Measurements from ENCODE around the gene TM4SF4.

Gene TM4SF4

DNA sequence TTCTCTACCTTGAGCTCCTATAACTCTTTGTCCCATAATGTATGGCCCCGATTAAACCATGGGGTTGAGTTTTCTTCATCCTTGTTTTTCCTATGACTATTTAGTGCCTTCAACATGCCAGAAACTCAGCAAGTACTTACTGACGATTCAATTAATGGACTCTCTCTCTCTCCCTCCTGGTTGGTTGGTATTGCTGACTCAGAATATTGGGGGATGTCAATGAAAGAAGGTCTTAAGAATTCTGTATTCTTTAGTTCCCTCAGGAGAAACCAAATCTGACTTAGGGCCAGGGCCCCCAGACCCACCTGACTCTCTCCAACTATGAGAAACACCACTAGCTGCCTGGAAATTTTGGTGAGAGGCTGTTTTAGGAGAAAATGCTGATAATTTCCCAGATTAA lies 40.8 kb downstream of the TM4SF4 start:
- no peak for DNase-seq

DNA sequence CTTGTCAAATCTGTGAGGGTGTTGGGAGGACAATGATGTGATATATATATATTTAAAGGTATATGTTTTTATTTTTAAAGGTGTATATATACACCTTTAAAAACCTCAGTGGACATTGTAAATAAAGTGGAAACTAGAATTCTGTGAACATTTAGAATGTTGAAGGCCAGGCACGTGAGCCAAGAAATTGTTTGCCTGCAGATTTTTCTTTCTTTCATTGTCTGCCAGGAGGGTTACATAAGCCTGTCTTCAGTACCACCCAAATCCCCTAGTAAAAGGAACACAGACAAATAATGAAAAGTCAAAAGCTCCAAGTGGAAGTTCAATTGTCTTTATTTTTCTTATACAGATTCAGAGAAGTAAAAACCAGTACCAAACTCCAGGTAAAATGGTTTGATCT lies 42.4 kb downstream of the TM4SF4 start:
- DNase-seq: no peak

DNA sequence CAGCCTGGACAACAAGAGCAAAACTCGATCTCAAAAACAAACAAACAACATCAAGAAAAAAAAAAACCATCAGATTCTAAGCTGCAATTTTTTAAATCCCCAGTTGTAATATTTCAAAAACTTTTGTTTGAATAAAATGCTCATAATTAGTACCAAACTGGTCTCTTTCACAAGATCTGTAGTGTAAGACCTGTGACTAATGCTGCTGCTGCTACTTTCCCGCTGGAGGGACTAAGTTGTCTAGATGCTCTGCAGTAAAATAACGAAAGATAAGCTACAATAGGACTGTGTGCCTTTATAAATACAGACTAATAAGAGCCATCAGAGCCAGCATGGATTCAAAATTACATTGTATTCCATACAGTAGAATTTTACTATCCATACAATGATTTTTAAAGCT lies 45.4 kb downstream of the TM4SF4 start:
- DNase-seq: no peak

DNA sequence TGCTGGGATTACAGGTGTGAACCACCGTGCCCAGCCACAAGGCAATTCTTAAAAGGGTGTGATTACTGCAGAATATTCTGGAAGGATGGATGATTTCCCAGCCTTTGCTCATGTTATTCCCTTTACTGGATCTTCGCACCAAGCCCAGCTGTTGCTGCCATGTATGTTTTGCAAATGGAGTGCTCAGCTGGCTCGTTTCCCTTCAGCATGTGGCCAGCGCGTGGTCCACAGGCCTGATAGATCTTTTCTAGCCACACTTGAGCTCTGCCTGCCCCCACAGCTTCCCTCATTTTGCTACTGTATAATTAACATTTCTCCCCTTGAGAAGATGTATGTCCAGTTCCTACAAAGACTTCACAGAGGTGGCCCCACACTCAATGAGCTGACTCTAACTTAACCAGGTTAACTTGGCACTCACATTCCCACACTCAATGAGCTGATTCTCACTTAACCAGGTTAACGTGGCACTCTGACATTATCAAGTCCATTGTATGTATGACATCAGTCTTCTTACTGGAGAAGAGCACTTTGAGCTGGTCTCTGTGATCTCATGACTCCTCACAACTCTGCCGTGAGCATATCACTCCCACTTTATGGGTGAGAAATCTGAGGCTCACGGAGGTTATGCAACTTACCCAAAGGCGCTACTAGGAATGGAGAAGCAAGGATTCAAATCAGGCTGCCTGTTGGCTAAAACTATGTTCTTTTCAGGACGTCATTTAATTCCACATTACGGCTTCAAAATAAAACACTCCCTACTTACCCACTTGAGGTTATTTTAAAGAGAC lies 49.2 kb downstream of the TM4SF4 start:
- DNase-seq: peak; percentile 77 to 90 (median 81)

DNA sequence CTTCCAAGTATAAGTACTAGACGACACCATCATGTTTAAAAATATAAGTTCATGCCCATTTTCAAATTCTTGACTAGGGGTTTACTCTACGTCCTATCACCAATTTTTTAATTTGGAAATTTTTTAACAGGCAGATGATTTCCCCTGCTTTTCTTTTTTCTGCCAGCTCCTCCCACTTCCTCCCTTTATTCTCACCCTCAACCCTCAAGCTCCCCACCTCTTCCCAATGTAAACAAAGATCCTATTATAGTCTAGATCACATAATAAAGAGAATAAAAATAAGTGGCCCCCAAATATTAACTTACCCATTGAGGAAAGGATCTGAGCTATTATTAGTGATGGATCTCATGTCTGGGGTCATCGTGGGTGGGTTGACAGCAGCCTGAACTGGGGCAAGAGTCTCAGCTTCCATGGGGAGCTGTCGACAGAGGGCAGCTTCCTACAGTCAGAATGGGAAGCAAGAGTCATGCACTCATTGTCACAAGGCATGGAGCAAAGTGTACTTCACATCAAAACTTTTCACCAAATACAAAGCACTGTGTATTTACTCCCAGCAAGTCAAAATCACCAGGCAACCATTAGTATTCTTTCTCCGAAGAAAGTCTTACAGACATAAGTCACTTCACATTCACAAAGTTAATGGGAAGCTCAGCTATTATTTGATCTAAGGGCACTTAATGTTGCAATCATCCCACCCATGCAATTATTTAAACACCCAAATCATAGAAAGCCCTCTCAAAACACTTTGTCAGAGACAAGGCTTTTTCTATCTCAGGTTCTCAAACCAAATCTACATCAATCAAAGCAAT lies 53.2 kb downstream of the TM4SF4 start:
- peak; percentile 77 to 94 (median 88) for DNase-seq

DNA sequence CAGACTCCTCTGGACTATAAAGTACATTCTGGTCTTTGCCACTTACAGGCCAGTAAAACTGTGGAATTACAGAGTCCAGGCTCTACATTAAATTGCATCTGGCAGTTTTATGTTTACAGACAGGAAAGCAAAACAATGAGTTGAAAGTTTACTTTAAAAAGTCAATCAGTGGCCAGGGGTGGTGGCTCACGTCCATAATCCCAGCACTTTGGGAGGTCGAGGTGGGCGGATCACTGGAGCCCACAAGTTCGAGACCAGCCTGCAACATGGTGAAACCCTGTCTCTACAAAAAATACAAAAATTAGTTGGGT lies 53.8 kb downstream of the TM4SF4 start:
- no peak for DNase-seq

DNA sequence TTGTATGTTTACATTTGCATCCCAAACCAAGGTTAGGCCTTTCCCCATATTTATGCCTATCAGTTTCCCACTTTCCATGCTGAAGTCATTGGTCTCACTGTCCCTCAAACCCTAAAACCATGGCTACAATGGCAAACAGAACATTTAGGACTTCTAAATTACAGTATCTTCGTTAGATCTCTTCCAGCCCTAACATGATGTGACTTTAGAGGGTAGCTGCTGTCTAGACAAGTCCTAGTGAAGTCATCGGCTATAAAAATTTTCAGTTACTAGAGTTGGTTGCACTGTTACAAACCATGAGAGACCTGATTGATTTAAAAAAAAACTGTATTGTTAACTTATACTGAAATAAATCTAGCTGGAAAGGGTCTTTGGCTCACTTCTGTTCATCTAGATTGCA lies 54.6 kb downstream of the TM4SF4 start:
- no peak for DNase-seq

DNA sequence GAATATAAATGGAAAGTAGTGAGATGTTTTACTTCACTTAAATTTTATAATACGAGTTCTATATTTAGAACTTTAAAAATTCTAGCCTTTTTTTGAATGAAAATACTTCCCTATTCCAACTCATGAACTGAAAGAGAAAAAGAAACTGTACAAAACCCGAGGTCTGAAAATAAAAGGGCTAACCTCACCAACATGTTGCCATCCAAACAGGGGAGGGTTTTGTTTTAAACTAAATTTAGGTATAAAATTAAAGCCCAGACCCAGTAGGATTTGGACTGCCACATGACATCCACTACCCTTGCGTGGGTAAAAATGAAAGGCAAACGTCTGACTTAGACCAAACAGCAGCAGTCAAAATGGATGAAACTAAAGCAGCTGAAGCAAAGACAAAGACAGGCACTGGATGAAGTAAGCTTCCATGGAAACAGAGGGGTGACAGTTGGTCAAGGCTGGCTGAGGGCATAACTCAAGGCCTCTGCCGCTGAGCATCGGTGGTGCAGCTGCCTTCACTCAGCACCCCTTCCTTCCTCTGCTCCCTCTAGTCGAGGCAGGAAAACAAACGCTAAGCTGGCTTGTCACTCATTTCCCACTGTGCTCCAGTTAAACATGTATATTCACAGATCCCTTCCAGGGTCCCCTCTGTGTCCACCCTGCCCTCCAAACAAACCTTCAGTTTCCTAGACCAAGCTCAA lies 58.1 kb downstream of the TM4SF4 start:
- peak; percentile 10 to 31 (median 24) for DNase-seq

DNA sequence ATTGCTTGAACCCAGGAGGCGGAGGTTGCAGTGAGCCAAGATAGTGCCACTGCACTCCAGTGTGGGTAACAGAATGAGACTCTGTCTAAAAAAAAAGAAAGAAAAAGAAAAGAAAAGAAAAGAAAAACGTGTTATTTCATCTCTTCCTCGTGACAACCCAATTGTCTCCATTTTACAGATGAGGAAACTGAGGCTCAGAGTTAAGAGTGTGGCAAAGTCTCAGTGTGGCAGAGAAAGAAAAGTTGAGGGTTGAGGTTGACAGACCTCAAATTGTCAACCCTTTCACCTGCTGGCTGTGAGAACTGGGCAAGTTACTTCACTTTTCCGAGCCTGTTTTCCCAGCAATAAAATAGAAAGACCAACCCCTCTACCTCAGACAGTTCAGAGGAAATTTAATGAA lies 59.6 kb downstream of the TM4SF4 start:
- no peak for DNase-seq

DNA sequence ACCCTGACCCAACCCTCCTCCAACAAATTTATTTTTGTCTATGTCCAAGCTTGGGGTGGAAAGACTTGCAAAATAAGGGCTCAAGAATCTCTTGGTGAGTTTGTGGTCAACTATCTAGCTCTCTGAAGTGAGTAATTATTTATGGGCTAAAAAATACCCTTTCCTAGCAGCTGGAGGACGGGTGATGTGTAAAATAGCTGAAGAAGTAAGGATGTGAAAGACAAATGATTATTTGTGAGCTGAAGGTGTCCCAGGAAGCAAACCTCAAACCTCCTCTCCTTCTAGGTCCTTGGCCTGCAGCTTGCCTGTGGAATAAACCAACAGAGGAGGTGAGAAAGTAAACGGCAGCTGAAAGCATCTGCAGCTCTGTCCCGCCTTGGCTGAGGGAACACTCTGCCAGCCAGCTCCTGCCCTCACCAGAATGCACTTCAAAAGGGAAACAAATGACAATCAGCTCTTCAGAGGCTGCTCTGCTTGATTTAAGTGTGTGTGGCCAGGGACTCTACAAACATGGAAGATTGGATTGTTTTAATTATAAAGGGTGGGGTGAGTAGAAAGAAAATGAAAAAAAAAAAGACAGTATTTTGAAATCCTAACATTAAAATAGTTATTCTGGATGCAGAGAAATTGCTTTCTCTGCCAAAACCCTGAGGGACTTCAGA lies 60.3 kb downstream of the TM4SF4 start:
- DNase-seq: no peak

DNA sequence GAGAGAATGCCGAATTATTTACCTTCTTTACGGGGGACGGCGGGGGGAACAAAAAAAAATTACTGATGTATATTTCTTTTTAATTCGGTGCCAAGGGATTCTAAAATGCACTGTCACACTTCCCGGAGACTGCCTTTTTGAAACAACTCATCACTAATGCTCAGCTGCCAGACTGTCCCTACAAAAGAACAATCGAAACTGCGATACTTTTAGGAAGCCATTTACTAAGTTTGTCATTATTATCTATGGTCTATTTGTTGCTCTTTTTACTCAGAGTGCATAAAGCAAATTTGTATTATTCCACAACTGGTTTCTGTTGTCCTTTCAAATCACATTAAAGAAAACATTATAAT lies 60.8 kb downstream of the TM4SF4 start:
- DNase-seq: no peak

DNA sequence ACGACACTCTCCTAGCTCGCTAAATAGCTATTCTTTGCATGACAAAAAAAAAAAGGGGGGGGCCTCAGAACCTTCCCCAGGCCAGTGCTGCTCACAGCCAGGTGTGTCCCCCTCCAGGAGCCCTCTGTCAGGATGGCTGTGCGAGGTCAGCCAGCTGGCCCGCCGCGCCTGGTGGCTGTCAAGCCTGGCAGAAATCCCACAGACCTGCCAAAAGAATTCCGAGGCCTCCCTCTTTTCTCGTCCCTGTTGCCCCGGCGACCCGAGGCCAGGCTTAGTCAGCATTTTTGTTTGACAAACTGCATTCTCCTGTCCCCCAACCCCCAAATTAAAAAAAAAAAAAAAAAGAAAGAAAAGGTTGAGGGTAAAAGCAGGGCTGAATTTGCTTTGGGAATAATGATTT lies 61.9 kb downstream of the TM4SF4 start:
- no peak for DNase-seq

DNA sequence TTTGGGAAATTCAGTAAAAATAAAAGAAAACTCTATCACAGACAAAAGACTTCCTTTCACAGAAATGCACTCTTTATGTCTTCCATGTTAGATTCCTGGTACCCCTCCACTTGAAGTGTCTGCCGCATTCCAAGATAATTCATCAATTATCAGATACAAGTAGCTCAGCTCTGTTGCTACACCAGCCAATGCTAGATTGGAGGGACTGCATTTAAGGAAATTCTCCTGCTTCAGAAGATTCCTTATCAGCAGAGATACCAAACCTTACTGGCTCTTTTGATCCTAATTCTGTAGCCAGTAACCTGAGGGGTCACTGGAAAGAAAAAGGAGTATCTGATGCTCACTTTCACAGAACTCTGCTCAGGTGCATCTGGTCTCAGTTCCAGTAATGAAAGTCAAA lies 63.9 kb downstream of the TM4SF4 start:
- no peak for DNase-seq

DNA sequence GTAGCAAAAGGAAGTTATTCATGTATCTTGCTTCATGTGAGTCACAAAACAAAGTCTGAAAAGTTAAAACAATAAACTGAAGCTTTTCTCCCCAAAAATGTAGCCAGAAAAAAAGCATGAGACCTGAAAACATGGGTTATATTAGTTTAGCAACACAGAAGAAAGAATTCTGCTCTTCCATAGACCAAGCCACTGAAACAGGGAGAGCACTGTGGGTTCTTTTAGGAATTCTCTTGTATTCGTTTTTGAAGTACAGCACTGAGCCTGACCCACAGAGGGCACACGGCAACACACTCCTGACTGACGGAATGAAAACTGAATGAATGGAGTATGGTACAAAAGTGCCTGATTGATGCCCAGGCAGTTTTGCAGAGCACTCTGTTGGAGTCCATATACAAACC lies 66.6 kb downstream of the TM4SF4 start:
- no peak for DNase-seq

DNA sequence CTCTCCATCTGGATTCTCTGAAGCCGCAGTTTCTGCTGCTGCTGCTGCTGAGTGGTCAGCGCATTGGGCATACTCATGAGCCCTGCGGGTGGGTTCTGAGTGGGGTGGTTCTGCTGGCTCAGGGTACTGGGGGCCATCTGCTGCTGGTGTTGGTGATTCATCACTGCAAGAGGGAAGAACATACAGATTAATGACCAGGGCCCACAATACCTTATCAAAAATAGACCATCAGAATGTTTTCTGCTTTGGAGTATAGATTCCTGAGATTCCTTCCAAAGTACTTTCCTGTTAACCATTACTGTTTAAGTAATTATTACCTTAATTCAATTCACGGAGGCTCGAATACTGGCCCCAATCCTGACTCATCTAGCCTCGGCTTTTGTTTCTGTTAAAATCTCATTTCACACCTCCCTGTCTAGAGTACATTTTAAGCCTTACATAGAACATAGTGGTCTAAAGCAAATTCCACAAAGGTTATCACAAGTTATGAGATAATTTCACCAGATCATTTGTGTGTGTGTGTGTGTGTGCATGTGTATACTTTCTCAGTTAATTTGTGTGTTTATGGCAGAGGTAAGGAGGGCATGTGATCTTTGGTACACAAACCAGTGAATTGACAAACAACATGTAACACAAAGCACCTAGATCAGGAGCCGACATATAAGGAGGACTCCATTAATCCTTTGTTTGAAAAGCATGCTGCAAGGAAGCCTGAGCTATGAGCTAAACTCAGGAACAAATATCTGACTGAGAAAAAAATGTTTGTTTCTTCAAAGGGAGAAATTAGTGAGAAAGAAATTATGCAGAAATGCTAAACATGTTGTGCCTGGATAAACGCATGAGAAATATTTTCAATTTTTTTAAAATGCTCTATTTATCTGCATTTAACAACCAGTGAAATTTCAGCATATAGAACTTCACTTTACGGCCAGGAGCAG lies 68.1 kb downstream of the TM4SF4 start:
- no peak for DNase-seq

DNA sequence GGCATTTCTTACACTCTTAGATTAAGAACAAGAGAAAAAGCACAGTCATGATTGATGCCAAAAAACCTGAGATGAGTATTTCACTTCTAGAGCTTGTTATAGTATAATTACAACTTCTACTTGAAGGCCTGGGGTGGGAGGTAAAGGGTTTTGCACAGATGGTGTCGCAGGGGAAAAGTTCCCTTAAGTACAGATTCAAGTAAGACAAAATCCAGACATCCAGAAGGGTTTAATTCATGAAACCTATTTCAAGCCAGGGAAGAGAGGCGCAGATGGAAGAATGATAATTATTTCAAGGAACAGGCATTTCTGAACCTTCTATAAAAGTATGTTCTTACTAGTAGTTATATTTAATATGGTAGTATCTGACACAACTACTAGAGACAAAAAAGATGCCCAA lies 70.6 kb downstream of the TM4SF4 start:
- DNase-seq: no peak

DNA sequence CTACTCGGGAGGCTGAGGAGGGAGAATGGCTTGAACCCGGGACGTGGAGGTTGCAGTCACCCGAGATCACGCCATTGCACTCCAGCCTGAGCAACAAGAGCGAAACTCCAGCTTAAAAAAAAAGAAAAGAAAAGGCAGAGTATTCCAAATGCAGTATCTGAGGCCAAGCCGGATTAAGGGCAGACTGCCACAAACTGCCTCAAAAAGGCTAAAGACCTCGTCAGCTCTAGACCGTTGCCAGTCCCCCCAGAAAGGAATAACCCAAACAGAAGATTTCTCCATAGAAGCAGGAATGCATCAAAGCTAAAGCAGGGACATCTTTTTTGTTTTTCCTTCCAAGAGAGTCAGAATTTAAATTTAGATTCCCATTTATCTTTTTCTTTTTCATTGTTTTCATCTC lies 72.9 kb downstream of the TM4SF4 start:
- no peak for DNase-seq

DNA sequence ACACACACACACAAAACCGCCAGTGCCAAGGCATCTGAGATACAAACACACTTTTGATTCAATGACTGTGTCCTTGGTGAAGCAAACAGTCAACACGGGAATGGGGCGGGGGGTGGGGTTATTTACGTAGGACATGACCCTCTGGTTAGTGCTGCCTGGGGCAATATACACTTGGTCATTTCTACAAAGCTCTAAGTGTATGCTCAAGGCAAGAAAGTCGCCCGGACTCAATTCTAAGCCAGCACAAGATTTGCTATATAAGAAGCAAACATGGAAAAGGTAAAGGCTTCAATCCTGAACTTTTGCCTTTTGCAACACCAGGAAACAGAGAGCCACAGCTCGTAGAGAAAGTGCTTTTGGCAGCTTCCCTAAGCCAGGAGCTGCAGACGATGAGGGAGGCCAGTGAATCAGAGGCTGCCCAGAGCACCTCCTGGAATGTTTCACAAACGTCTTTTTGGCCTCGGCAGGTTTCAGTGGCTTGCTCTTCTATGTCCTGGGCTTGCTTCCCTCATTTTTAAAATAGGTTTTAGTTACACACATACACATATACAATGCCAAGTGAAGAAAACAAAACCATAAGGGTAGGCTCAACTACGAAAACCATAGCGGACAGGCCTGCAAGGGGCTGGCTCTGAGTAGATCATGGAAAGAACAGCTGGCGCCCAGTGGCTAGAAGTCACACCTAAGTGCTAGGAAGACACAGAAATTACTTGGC lies 73.6 kb downstream of the TM4SF4 start:
- DNase-seq: no peak

DNA sequence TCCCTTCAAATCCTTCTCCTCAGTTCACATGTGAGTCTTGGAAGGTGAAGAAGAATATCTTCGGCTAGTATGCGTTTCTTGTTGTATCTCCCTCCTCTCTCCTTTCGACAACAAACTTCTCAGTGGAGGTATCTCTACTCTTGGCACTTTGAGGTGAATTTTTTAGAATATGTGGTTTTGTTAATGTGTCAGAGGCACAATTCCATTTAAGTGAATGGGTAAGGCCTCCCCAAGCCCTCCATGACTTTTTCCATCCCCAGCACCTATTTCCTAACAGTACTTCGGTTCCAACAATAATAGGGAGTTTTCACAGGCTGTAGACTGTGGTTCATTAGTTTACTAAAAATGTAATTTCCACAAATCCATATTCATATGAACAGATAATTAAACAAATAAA lies 74.2 kb downstream of the TM4SF4 start:
- DNase-seq: no peak

DNA sequence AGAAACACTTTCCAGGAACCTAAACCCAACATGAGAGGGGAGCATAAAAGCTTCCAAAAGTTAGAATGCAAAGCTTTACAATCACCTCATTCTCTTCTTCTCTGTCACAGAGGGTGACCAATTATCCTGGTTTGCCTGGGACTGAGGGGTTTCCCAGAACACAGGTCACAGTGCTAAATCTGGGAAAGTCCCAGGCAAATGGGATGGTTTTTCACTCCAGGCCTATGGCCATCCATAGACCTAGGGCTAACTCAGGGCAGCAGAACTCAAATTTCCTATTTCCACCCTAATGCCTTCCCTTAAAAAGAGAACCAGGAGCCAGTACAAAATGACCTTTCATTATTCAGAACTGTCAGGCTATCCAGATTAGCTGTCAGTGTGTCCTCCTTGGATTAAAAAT lies 77.0 kb downstream of the TM4SF4 start:
- no peak for DNase-seq

DNA sequence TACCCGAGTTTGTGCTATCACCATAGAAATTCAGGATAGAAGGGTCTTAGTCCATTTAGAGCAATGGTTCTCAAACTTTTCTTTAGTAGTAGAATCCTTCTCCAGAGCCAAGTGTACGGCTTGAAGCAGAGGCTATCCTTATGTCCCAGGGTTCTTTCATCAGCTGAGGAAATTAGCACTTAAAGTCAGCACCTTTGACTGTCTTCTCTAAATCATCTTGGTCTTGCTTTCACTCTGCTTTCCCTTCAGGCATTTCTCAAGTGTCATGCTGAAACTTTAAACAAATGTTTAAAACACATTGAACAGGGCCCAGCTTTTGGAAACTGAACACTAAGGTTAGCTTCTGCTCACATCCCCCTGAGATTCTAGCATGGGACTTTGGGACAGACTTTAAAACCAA lies 78.2 kb downstream of the TM4SF4 start:
- DNase-seq: no peak
